Tongue (tissue), 2 donors: ENCODE results near the gene CLN3. TPM values are rescaled to one million over a fixed set of nuclear protein-coding genes. Genes with fewer than 3 reads are reported as not detected.
"Not testable (repeated sequence)": the region's sequence is repeated elsewhere in the genome, so short reads cannot be mapped to it uniquely, and the experiment has no call there.

Experiments
- DNase-seq: peaks from one replicate; pipeline ENCODE4 v3.0.0-alpha.2; 2015
- total RNA-seq: library from RNA; depleted of rRNA; stranded (reverse); fragments of >200 nt; gene quantifications from one replicate; pipeline ENCODE4 v1.2.3, GENCODE V29; 2014

CLN3 gene
- total RNA-seq, 1 donor from 2014 or later, result 14.5 TPM

- DNase-seq, result no peak
These were observed 2.4 kb upstream of the CLN3 start, which contains the start of gene APOBR for GRCh38 chr16:28494121-28494851. Gene APOBR, plus strand, starts transcription at chr16:28494643. Its CDS starts 39 bp downstream, at chr16:28494682.

- DNase-seq, result no peak
These were observed 637 bp upstream of the CLN3 start for GRCh38 chr16:28492511-28492910.

GRCh38 chr16:28491230-28491969, 474 bp downstream of the CLN3 start:
- DNase-seq, result peak; percentile 18

GRCh38 chr16:28486266-28486665, 5.6 kb downstream of the CLN3 start:
- no peak for DNase-seq

GRCh38 chr16:28483361-28483760, 8.5 kb downstream of the CLN3 start:
- DNase-seq, result not testable (repeated sequence)

- DNase-seq, result no peak
These were observed 9.8 kb downstream of the CLN3 start for GRCh38 chr16:28482026-28482425.

- DNase-seq, result no peak
These were observed 13.2 kb downstream of the CLN3 start for GRCh38 chr16:28478506-28479180.

GRCh38 chr16:28477311-28477920, 14.5 kb downstream of the CLN3 start:
- DNase-seq, result no peak

- no peak for DNase-seq
These were observed 16.7 kb downstream of the CLN3 start for GRCh38 chr16:28475221-28475620.

- DNase-seq, result no peak
These were observed 18.1 kb downstream of the CLN3 start for GRCh38 chr16:28473714-28474265.

GRCh38 chr16:28447081-28447480, 44.8 kb downstream of the CLN3 start:
- DNase-seq, result not testable (repeated sequence)

- DNase-seq, result not testable (repeated sequence)
These were observed 45.5 kb downstream of the CLN3 start for GRCh38 chr16:28446388-28446787.

GRCh38 chr16:28443943-28444342, 47.9 kb downstream of the CLN3 start:
- DNase-seq, result not testable (repeated sequence)

GRCh38 chr16:28438899-28439298, 53.0 kb downstream of the CLN3 start:
- not testable (repeated sequence) for DNase-seq

GRCh38 chr16:28435340-28435739, 56.5 kb downstream of the CLN3 start:
- DNase-seq, result not testable (repeated sequence)

Other genes starting within 250 kb of the CLN3 start
- 8.7 TPM for gene SBK1, start 199.5 kb downstream of the CLN3 start, total RNA-seq
- not detected for gene NPIPB6, start 128.6 kb downstream of the CLN3 start, total RNA-seq
- 133 TPM for gene EIF3CL, start 88.2 kb downstream of the CLN3 start, total RNA-seq
- gene NPIPB7, start 19.7 kb downstream of the CLN3 start, total RNA-seq, result not detected
- gene APOBR, start 2.6 kb upstream of the CLN3 start, total RNA-seq, result 0.92 TPM
- gene IL27, start 14.8 kb upstream of the CLN3 start, total RNA-seq, result not detected
- gene NUPR1, start 46.9 kb upstream of the CLN3 start, total RNA-seq, result 1.4 TPM
- gene SGF29, start 61.8 kb upstream of the CLN3 start, total RNA-seq, result 9.7 TPM
- not detected for gene SULT1A2, start 105.0 kb upstream of the CLN3 start, total RNA-seq
- 12.8 TPM for gene SULT1A1, start 118.0 kb upstream of the CLN3 start, total RNA-seq
- 0.21 TPM for gene NPIPB8, start 146.0 kb upstream of the CLN3 start, total RNA-seq
- gene EIF3C, start 219.4 kb upstream of the CLN3 start, total RNA-seq, result 102 TPM